D341Med (cell line): ENCODE measurements around the gene RUNX2.

Experiments used
- DNase-seq: peaks from one replicate; pipeline ENCODE4 v3.0.0; 2012; ENCODE audit warnings: low spot score

Gene RUNX2

DNA sequence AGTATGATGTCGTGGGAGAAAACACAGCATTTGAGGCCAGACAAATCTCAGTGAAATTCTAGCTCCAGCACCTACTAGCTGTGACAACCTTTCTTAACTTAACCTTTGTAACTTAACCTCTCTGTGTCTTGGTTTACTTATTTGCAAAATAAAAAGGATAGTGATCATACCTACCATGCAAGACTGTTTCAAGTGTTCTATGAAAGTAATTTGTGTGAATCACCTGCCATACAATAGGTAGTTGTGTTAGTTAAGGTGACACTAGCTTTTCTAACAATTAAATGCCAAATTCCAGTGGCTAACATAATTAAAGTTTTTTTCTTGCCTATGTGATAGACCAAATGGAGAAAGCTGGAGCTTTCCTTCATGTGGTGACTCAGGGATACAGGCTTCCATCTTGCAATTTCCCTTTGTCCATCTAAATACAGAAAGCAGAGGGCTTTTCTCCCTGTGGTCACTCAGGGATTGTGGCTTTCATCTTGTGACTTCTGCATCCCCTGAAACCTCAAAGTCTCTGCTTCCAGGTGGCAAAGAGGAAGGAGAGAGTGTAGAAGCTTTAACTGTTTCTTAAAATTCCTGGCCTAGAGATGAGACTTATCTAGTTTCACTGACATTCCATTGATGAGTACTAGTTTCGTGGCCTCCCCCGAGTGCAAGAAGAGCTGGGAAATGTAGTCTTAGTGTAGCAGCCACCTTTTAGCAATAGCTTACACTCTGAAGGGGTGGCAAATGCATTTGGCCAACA is 376.1 kb downstream of the RUNX2 start:
- DNase-seq: no peak

GRCh38 chr6:45705137-45705855 is 377.2 kb downstream of the RUNX2 start:
- no peak for DNase-seq

GRCh38 chr6:45706319-45706718 is 378.2 kb downstream of the RUNX2 start:
- DNase-seq: no peak

- no peak for DNase-seq
These were observed 379.0 kb downstream of the RUNX2 start for GRCh38 chr6:45707176-45707575.

DNA sequence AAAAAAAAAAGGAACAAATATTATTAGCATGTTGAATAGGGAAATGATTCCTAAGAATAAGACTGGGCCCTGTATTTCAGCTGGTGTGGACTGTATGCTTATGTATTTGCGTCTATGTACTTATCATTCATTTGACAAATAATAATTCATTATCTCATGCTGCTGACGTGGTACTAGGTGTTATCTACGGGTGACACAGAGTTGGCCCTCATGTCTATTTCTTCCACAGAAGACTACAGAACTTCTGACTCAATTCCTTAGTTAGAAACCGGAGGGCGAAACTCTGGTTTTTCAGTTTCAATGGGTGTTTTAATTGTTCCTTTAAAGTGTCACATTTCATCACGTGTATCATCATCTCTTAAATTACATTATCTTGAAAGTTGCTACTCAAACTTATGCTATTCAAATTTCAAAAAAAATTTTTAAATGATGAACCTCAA is 381.7 kb downstream of the RUNX2 start:
- DNase-seq: no peak

DNA sequence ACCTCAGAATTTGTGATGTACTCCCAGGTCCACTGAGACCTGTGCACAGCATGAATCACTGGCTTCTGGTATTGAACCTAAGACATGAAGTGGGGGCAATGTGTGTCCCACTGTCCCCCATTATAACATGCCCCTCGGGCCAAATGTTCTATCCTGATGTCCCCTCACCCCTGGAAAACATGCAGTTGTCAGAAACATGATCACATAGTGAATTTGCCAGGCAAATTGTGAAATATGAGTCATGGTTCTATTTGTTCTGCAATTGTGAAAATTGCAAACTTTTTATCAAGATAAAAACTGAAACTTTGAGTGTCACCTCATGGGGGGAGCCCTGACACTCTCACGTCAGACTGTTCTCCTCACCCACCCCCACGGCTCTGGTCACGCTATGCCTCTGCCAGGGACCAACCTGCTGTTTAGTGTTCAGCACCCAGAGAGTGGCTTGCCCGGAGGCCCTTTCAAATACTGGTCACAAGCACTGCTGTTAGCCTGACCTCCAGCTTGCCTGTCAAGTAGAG is 382.2 kb downstream of the RUNX2 start:
- DNase-seq: no peak

DNA sequence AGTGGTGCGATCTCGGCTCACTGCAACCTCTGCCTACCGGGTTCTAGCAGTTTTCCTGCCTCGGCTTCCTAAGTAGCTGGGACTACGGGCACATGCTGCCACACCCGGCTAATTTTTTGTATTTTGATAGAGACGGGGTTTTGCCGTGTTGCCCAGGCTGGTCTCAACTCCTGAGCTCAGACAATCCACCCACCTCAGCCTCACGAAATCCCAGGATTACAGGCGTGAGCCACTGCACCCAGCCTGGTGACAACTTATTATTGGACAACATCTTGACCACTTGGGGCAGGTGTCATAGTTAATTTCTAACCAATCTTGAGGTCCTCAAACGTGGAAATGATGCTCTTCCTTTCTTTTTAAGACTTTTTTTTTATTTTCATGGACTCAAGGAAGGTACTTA is 383.9 kb downstream of the RUNX2 start:
- DNase-seq: no peak

- DNase-seq: no peak
These were observed 384.7 kb downstream of the RUNX2 start for GRCh38 chr6:45712786-45713185.
